ENCODE results near the gene SLC36A4. TPM values are rescaled to one million over a fixed set of nuclear protein-coding genes. Genes with fewer than 3 reads are reported as not detected.
"Not testable (repeated sequence)": the region's sequence is repeated elsewhere in the genome, so short reads cannot be mapped to it uniquely, and the experiment has no call there.

The SLC36A4 gene
- total RNA-seq, 1 experiment from 2014 or later = 21.1 TPM

DNA sequence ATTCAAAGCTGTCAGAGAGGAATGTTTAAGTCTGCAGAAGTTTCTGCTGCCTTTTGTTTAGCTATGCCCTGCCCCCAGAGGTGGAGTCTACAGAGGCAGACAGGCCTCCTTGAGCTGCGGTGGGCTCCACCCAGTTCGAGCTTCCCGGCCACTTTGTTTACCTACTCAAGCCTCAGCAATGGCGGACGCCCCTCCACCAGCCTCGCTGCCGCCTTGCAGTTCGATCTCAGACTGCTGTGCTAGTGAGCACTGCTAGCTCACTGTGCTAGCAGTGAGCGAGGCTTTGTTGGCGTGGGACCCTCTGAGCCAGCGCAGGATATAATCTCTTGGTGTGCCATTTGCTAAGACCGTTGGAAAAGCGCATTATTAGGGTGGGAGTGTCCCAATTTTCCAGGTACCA lies 19.9 kb downstream of the SLC36A4 start:
- H3K27me3 ChIP-seq (ENCODE audit: insufficient read depth, low read length); BruUV-seq (replicated peaks); CTCF ChIA-PET; H3K79me2 ChIP-seq (ENCODE audit: insufficient read depth, low read length); ATAC-seq; RAD21 ChIA-PET (ENCODE audit: low non-redundant PET in 1 of 2, low total read pairs in 2 of 2, uncharacterized antibody in 2 of 2, unreplicated experiment in 2 of 2); H3K9me3 ChIP-seq (ENCODE audit: control insufficient read depth in 1 of 2, insufficient read depth in 1 of 2, low read depth in 1 of 2, low read length in 2 of 2); POLR2A ChIA-PET; H2AFZ ChIP-seq (ENCODE audit: low read depth, low read length, poor library complexity, severe bottlenecking); H3K27ac ChIP-seq (ENCODE audit: low read depth, low read length); intact Hi-C loops (cut with micrococcal nuclease); H3K9me2 ChIP-seq (ENCODE audit: insufficient read depth); H3K36me3 ChIP-seq (ENCODE audit: control insufficient read depth in 1 of 2, insufficient read depth in 2 of 2, low read length in 2 of 2); H4K20me1 ChIP-seq (ENCODE audit: insufficient read depth); H3K4me2 ChIP-seq (ENCODE audit: low read length); H3K9ac ChIP-seq (ENCODE audit: low read length); H3K4me1 ChIP-seq (ENCODE audit: control insufficient read depth in 1 of 2, insufficient read depth in 2 of 2, low read length in 2 of 2); H3K4me3 ChIP-seq (replicated peaks in 1 of 2; ENCODE audit: low read depth in 1 of 2, low read length in 2 of 2); DNase-seq (ENCODE audit: low read depth, low spot score): not testable (repeated sequence)

DNA sequence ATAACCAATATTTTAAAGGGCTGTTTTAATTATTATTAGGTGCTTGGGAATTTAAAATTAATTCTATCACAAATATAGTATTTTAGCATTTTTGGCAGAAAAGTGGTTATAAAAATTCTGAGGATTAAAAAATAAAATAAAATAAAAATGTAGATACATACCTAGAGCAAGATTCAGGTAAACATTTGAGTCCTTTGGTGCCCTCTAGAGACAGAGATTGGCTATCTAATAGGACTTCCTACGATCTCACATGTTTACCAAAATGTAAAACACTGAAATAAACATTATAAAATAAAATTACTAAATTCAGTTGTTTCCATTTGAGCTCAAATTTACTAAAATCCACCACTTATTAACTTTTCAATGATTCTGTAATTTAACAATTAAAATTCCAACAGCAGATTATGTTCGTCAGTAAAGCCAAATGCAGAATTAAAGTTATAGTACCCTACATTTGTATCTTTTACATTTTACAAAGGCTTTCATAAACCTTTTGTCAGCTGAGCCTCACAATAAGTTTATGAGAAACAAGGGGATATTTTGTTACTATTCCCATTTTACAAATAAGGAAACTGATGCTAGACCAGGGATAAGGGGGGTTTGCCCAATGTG lies 27.7 kb downstream of the SLC36A4 start:
- Histone ChIP-seq H3K27me3 (ENCODE audit: insufficient read depth, low read length) (no peaks in the 10 kb centered on the region), H3K9ac (ENCODE audit: low read length) (no peak overlapping the region), H3K4me3 (replicated peaks in 1 of 2; ENCODE audit: low read depth in 1 of 2, low read length in 2 of 2) (no peak overlapping the region), H2AFZ (ENCODE audit: low read depth, low read length, poor library complexity, severe bottlenecking) (no peak overlapping the region), H3K9me3 (ENCODE audit: control insufficient read depth in 1 of 2, insufficient read depth in 1 of 2, low read depth in 1 of 2, low read length in 2 of 2) (no peaks in the 10 kb centered on the region), H3K4me1 (ENCODE audit: control insufficient read depth in 1 of 2, insufficient read depth in 2 of 2, low read length in 2 of 2) (no peaks in the 10 kb centered on the region), H4K20me1 (ENCODE audit: insufficient read depth) (no peaks in the 10 kb centered on the region), H3K9me2 (ENCODE audit: insufficient read depth) (no peaks in the 10 kb centered on the region), H3K79me2 (ENCODE audit: insufficient read depth, low read length) (no peaks in the 10 kb centered on the region), H3K36me3 (ENCODE audit: control insufficient read depth in 1 of 2, insufficient read depth in 2 of 2, low read length in 2 of 2) (0 out of 4 replicates have a peak, but pooled peaks cover 0 to 2% of the 10 kb centered on the region in 2 experiments), H3K27ac (ENCODE audit: low read depth, low read length) (no peak overlapping the region), H3K4me2 (ENCODE audit: low read length) (no peak overlapping the region)
- intact Hi-C loops (cut with micrococcal nuclease) = loop anchor here (1.0 kb wide), 1 partner anchor 228 kb away; no protein-coding TSS in a partner anchor
- RAD21 ChIA-PET (ENCODE audit: low non-redundant PET in 1 of 2, low total read pairs in 2 of 2, uncharacterized antibody in 2 of 2, unreplicated experiment in 2 of 2) = no interaction called here
- no TSS peak for BruUV-seq (replicated peaks)
- DNase-seq (ENCODE audit: low read depth, low spot score) (peak; percentile 22), ATAC-seq (peak; percentile 65; the same call in 1 of the 2 replicates)
- TF ChIP-seq SP1 (IDR thresholded peaks at IDR 0.05; ENCODE audit: low read depth) (no peak), RAD21 (IDR thresholded peaks at IDR 0.05; ENCODE audit: low read depth) (peak; percentile 53), JUND (IDR thresholded peaks at IDR 0.05) (no peak), SRF (IDR thresholded peaks at IDR 0.05; ENCODE audit: low read depth) (no peak)
- TF ChIP-seq, protein P1, sequence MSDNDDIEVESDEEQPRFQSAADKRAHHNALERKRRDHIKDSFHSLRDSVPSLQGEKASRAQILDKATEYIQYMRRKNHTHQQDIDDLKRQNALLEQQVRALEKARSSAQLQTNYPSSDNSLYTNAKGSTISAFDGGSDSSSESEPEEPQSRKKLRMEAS (IDR thresholded peaks at IDR 0.05) = no peak
- TF ChIP-seq, protein P2, sequence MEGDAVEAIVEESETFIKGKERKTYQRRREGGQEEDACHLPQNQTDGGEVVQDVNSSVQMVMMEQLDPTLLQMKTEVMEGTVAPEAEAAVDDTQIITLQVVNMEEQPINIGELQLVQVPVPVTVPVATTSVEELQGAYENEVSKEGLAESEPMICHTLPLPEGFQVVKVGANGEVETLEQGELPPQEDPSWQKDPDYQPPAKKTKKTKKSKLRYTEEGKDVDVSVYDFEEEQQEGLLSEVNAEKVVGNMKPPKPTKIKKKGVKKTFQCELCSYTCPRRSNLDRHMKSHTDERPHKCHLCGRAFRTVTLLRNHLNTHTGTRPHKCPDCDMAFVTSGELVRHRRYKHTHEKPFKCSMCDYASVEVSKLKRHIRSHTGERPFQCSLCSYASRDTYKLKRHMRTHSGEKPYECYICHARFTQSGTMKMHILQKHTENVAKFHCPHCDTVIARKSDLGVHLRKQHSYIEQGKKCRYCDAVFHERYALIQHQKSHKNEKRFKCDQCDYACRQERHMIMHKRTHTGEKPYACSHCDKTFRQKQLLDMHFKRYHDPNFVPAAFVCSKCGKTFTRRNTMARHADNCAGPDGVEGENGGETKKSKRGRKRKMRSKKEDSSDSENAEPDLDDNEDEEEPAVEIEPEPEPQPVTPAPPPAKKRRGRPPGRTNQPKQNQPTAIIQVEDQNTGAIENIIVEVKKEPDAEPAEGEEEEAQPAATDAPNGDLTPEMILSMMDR (IDR thresholded peaks at IDR 0.05 in 2 of 3, conservative IDR thresholded peaks at IDR 0.05 in 1 of 3; ENCODE audit: borderline replicate concordance in 1 of 3, insufficient read depth in 1 of 3, low read depth in 2 of 3, low read length in 2 of 3) = peak in 2 of 3 experiments; percentile 38 to 53; a peak in 4 of 6 replicates
- POLR2A ChIA-PET = no interaction called here
- CTCF ChIA-PET = interaction anchor here (1.0 to 2.7 kb wide), 3 partner anchors 11 to 228 kb away, joined by 3 to 9 read pairs (median 3); no protein-coding TSS in a partner anchor
